T-helper 22 cell (primary cell): ENCODE results near the gene CLIC5.

Source experiments
- DNase-seq: peaks from one replicate; pipeline ENCODE4 v3.0.0-alpha.2; 2020; ENCODE audit warnings: low read depth

CLIC5 gene

GRCh38 chr6:45997875-45998506, 17.7 kb downstream of the CLIC5 start:
- no peak for DNase-seq

GRCh38 chr6:45991189-45991588, 24.5 kb downstream of the CLIC5 start:
- no peak for DNase-seq

GRCh38 chr6:45990162-45990561, 25.5 kb downstream of the CLIC5 start:
- DNase-seq: no peak

GRCh38 chr6:45988635-45989034, 27.0 kb downstream of the CLIC5 start:
- no peak for DNase-seq

GRCh38 chr6:45987856-45988255, 27.8 kb downstream of the CLIC5 start:
- no peak for DNase-seq

- DNase-seq: no peak
Observed at GRCh38 chr6:45986746-45987274, 28.9 kb downstream of the CLIC5 start.

GRCh38 chr6:45984788-45985425, 30.8 kb downstream of the CLIC5 start:
- DNase-seq: no peak

- no peak for DNase-seq
Observed at GRCh38 chr6:45984347-45984746, 31.3 kb downstream of the CLIC5 start.

GRCh38 chr6:45983062-45983461, 32.6 kb downstream of the CLIC5 start:
- no peak for DNase-seq

GRCh38 chr6:45982280-45983036, 33.2 kb downstream of the CLIC5 start:
- DNase-seq: no peak

- no peak for DNase-seq
Observed at GRCh38 chr6:45981046-45981445, 34.6 kb downstream of the CLIC5 start.

- DNase-seq: no peak
Observed at GRCh38 chr6:45979311-45979710, 36.3 kb downstream of the CLIC5 start.

GRCh38 chr6:45974596-45974995, 41.1 kb downstream of the CLIC5 start:
- no peak for DNase-seq

- no peak for DNase-seq
Observed at GRCh38 chr6:45972795-45973503, 42.7 kb downstream of the CLIC5 start.

GRCh38 chr6:45971287-45971686, 44.4 kb downstream of the CLIC5 start:
- DNase-seq: no peak

- DNase-seq: no peak
Observed at GRCh38 chr6:45970326-45970725, 45.3 kb downstream of the CLIC5 start.

GRCh38 chr6:45969883-45970282, 45.8 kb downstream of the CLIC5 start:
- no peak for DNase-seq

- no peak for DNase-seq
Observed at GRCh38 chr6:45969026-45969425, 46.6 kb downstream of the CLIC5 start.

- DNase-seq: no peak
Observed at GRCh38 chr6:45967363-45967762, 48.3 kb downstream of the CLIC5 start.

GRCh38 chr6:45966797-45967196, 48.9 kb downstream of the CLIC5 start:
- DNase-seq: no peak

- DNase-seq: no peak
Observed at GRCh38 chr6:45966340-45966739, 49.3 kb downstream of the CLIC5 start.

GRCh38 chr6:45965792-45966191, 49.9 kb downstream of the CLIC5 start:
- no peak for DNase-seq
